WERI-Rb-1 (cell line): ENCODE measurements around the gene ARID2.

Source experiments
- DNase-seq: peaks from one replicate; pipeline ENCODE4 v3.0.0-alpha.2; 2020
- H3K27ac ChIP-seq: fragments of 250-450 bp; sonication (Bioruptor Pico); 2 replicates; pipeline ENCODE4 v1.5.1; 2020; ENCODE audit warnings: mild to moderate bottlenecking, moderate library complexity
- H3K27me3 ChIP-seq: fragments of 250-450 bp; sonication (Bioruptor Pico); 2 replicates; pipeline ENCODE4 v1.5.1; 2021; ENCODE audit warnings: mild to moderate bottlenecking, low read depth, moderate library complexity; ENCODE audit not compliant: insufficient read depth, severe bottlenecking
- H3K36me3 ChIP-seq: fragments of 250-450 bp; sonication (Bioruptor Pico); 2 replicates; pipeline ENCODE4 v1.5.1; 2020; ENCODE audit warnings: mild to moderate bottlenecking, moderate library complexity
- H3K4me3 ChIP-seq: 2 replicates; pipeline ENCODE4 v1.5.1; 2011; ENCODE audit warnings: low read depth, mild to moderate bottlenecking, control low read depth, low read length
- H3K9me3 ChIP-seq: fragments of 250-450 bp; sonication (Bioruptor Pico); 2 replicates; pipeline ENCODE4 v1.5.1; 2021; ENCODE audit warnings: mild to moderate bottlenecking, moderate library complexity; ENCODE audit not compliant: severe bottlenecking
- CTCF ChIP-seq: IDR thresholded peaks from 2 replicates; pipeline ENCODE4 v1.5.1; 2011; ENCODE audit warnings: low read depth, mild to moderate bottlenecking, control low read depth, inconsistent platforms, low read length

ARID2 gene

GRCh38 chr12:45727980-45728629, 1.4 kb upstream of the ARID2 start:
- peaks cover 8% of the 10 kb centered on the region for H3K36me3 ChIP-seq
- peak overlapping the region; percentile 78 for H3K4me3 ChIP-seq
- no peak for DNase-seq
- H3K27me3 ChIP-seq, result no peaks in the 10 kb centered on the region
- H3K9me3 ChIP-seq, result no peaks in the 10 kb centered on the region
- TF ChIP-seq CTCF, result no peak
- H3K27ac ChIP-seq, result peak overlapping the region; percentile 99

- TF ChIP-seq CTCF, result peak; percentile 92
- peak; percentile 98 for DNase-seq
- peak overlapping the region; percentile 99 for H3K27ac ChIP-seq
- peak overlapping the region; percentile 78 for H3K4me3 ChIP-seq
- H3K9me3 ChIP-seq, result no peaks in the 10 kb centered on the region
- peaks cover 14% of the 10 kb centered on the region for H3K36me3 ChIP-seq
- H3K27me3 ChIP-seq, result no peaks in the 10 kb centered on the region
Measured at GRCh38 chr12:45728630-45729232, 775 bp upstream of the ARID2 start.

- Histone ChIP-seq H3K27ac (peak overlapping the region; percentile 99), H3K27me3 (no peaks in the 10 kb centered on the region), H3K9me3 (no peaks in the 10 kb centered on the region), H3K4me3 (peak overlapping the region; percentile 78), H3K36me3 (peaks cover 19% of the 10 kb centered on the region)
- peak; percentile 23 for DNase-seq
- no peak for TF ChIP-seq CTCF
Measured at GRCh38 chr12:45730084-45730347, 510 bp downstream of the ARID2 start.

- peaks cover 25% of the 10 kb centered on the region for H3K36me3 ChIP-seq
- DNase-seq, result peak; percentile 23
- TF ChIP-seq CTCF, result no peak
- H3K27ac ChIP-seq, result peak overlapping the region; percentile 99
- H3K4me3 ChIP-seq, result peak overlapping the region; percentile 78
- H3K27me3 ChIP-seq, result no peaks in the 10 kb centered on the region
- no peaks in the 10 kb centered on the region for H3K9me3 ChIP-seq
Measured at GRCh38 chr12:45730348-45731189, 1.1 kb downstream of the ARID2 start.

GRCh38 chr12:45731190-45731775, 1.8 kb downstream of the ARID2 start:
- peaks cover 25% of the 10 kb centered on the region for H3K36me3 ChIP-seq
- H3K27ac ChIP-seq, result peak overlapping the region; percentile 99
- H3K4me3 ChIP-seq, result peak overlapping the region; percentile 78
- no peak for TF ChIP-seq CTCF
- DNase-seq, result no peak
- H3K9me3 ChIP-seq, result no peaks in the 10 kb centered on the region
- no peaks in the 10 kb centered on the region for H3K27me3 ChIP-seq
